ENCODE results near the gene ZNF433.

Gene ZNF433

GRCh38 chr19:11987405-11988281, 47.8 kb downstream of the ZNF433 start:
- DNase-seq, result peak; percentile 90 to 92

- DNase-seq, result no peak
These were observed 48.7 kb downstream of the ZNF433 start for GRCh38 chr19:11986754-11987153.

GRCh38 chr19:11984986-11985385, 50.5 kb downstream of the ZNF433 start:
- DNase-seq, result peak in 1 of 2 experiments; percentile 3

- DNase-seq, result no peak
These were observed 53.0 kb downstream of the ZNF433 start for GRCh38 chr19:11982526-11982925.

- DNase-seq, result no peak
These were observed 56.0 kb downstream of the ZNF433 start for GRCh38 chr19:11979527-11979926.

- no peak for DNase-seq
These were observed 56.9 kb downstream of the ZNF433 start for GRCh38 chr19:11978492-11979100.

GRCh38 chr19:11973019-11973810, 62.3 kb downstream of the ZNF433 start:
- no peak for DNase-seq

GRCh38 chr19:11971041-11971440, 64.4 kb downstream of the ZNF433 start:
- DNase-seq, result no peak

GRCh38 chr19:11970174-11970573, 65.3 kb downstream of the ZNF433 start:
- DNase-seq, result no peak

GRCh38 chr19:11964858-11965645, 70.4 kb downstream of the ZNF433 start, which contains the start of gene ZNF763:
TSS of gene ZNF763 (plus strand) at chr19:11965040. CDS start at chr19:11965209, 169 bp downstream.
- DNase-seq, result peak; percentile 83 to 84
